GM18867 (cell line): ENCODE results near the gene ZNF750.

Experiments
- ATAC-seq: cut with Tn5 transposase; IDR thresholded peaks from one replicate; pipeline ENCODE4 v1.9.1; 2021; ENCODE audit warnings: mild to moderate bottlenecking, moderate library complexity; ENCODE audit not compliant: unreplicated experiment

Gene ZNF750

DNA sequence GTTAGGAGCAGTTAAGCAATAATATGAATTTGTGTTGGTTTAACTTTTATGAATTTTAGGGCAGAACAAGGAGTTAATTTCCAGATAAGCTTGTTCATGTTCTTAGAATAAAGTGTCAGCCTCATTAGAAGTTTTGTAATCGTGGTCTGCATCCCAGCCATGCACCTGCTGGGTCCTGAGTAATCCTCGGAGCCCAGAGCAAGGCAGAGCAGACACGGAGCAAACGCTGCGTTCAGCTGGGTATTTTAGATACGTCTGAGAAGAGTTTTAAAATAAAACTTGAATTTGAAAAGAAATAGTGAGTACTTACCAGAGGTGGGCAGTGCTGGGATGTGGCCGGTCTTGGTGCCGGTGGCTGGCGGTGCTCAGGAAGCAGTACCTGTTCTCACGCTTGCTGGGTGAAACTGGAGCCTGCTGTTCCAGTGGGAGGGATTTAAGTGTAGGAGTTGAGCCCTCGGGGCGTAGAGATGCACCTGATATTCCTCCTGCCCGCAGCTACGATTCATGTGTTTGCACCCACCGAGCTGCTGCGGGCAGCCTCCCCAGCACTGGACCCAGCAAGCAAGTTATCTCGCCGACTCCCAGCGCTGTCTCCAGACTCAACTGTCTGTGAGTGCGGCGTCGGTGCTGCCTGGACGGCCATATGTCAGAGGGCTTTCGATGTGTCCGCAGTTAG is at the start of gene ZNF750:
TSS of gene ZNF750 (minus strand) at position 406 of the 676 bp plus-strand sequence. CDS start 7,568 bp downstream, outside the sequence.
- ATAC-seq, result no peak

DNA sequence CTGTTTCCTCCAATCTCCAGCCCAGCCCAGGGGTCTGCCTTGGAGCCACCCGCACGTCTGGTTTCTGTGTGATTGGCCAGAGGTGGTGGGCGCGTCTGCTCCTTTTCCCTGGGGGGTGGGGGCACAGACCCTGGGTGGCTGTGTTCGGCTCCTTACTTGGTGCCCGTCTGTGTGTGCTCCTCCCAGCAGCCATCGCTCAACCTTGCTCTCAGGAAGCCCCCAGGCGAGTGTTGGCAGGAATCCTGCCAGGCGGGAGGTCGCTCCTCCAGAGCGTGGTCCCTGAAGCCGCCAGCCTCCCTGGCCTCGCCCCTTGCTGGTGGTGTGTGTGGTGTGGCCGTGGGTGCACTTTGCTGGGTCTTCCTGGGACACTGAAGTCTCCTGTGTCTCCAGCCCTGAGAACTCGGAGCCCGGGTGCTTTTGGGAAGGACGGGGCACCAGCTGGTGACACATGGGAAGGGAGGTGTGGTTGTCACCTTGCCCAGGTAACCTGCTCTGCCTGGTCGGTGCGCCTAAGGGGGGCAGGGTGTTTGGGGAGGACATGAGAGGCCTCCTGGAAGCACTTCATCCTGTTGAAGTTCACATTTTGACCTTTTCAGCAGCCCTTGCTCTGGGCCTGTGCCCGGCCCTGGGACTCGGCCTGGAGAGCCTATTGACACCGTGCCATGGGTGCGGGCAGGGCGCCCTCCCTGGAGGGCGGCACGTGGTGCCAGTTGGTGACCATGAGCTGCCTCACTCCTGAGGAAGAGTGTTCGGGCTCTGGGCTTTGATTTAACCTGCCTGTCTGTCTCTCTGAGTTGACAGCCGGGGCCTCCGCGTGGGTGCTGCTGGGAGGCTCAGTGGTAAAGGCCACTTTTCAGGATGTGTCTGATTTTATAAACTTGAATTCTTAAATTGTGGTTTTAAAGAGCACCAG is 49.0 kb upstream of the ZNF750 start:
- ATAC-seq, result no peak

DNA sequence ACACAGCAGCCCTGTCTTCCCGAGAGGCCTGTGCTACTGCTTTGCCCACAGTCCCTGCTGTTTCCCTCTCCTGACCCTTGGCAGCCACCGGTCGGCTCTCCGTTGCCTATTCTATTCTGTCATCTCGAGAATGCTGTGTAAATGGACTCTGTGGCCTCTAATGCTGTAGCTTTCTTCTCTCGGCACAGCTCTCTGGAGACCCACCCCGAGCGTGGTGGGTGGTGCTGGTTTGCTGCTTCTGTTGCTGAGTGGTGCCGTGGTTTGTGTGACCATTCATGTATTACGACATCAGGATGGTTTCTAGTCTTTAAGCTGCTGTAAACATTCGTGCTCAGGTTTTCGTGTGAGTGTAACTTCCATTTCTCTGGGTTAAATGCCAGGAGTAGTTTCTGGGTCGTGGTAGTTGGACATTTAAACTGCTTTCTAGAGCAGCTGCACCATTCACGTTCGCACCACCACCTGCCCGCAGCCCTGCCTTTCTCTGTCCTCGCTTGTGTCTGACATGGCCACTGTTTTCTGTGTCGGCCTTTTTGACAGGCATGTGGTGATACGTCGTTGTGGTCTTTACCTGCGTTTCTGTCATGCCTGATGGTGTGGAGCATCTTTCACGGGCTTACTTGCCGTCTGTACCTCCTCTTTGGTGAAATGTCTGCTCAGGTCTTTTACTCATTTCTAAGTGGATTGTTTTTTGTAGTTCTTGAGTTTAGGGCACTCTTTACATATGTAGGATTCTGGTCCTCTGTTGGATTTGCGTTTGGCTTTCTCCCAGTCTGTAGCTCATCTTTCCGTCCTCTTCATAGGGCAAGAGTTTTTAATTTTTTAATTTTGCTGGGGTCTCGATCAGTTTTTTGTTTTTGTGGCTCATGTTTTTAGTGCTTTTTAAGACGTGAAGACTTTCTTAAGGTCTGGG is 47.7 kb upstream of the ZNF750 start:
- no peak for ATAC-seq

DNA sequence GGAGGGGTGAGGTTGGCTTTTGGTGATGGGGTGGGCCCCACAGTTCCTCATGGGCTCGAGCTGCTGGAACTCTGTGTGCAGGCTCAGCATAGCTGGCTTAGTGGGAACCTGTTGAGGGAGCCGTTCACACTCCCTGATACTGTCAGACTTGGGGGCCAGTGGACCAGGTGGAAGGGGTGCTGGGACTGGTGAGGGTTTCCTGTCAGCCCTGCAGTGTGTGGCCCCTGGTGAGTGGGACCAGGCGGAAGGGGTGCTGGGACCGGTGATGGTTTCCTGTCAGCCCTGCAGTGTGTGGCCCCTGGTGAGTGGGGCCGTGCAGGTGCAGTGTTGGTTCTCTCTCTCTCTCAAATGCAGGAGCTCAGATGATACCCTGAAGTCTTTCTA is 45.1 kb upstream of the ZNF750 start:
- ATAC-seq, result no peak

DNA sequence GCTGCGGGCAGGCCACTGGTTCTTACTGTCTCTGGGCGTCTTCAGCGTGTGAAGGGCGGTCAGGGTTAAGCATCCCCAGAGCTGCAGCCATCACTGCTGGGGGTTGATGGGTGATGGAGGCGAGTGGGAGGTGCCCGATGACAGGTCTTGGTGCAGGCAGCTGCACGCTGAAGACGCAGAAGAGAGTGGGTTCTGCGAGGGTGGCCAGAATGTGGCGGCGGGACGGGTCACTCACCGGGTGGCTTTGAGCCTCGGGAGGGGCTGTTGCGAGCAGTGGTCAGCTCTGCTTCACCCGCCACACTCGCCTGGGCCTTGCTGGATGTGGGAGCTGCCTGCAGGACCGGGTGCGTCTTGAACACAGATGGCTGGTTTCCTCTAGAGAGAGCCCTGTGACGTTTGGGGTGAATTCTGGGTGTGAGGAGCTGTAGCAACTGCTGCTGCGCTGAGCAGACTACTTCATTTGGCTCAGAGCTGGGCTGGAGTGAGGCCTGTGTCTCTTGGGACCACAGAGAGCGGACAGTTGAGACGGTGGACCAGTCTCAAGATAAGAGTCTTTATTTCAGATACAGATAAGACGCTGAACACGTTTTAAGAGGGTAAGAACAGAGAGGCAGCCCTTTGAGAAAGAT is 44.6 kb upstream of the ZNF750 start:
- no peak for ATAC-seq

DNA sequence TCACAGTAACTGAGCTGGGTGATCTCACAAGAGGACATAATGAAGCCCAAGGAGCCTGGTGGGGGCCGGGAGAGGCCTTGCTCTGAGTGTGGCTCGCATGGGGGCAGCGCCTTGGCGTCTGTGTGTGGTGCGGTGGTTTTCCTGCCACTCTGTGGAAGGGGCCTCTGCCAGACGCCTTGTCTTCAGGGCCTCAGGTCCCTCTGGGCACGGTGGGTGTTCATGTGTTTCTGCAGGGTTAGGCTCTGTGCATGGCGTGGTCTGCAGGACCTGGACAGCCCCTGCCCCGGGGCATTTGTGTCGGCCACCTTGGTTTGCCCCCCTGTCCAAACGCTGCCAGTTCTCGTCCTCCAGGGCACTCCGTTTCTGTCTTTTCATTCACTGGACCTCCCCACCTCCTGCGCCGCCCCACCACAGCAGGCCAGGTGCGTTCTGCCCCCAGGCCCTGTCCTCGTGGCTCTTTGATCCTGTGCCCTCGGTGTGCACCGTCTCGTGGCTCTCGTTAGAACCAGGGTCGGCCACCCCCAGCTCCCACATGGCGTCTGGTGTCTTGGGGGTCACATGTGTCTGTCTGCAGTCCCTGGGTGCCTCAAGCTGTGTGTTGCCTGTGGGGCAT is 43.7 kb upstream of the ZNF750 start:
- ATAC-seq, result no peak

DNA sequence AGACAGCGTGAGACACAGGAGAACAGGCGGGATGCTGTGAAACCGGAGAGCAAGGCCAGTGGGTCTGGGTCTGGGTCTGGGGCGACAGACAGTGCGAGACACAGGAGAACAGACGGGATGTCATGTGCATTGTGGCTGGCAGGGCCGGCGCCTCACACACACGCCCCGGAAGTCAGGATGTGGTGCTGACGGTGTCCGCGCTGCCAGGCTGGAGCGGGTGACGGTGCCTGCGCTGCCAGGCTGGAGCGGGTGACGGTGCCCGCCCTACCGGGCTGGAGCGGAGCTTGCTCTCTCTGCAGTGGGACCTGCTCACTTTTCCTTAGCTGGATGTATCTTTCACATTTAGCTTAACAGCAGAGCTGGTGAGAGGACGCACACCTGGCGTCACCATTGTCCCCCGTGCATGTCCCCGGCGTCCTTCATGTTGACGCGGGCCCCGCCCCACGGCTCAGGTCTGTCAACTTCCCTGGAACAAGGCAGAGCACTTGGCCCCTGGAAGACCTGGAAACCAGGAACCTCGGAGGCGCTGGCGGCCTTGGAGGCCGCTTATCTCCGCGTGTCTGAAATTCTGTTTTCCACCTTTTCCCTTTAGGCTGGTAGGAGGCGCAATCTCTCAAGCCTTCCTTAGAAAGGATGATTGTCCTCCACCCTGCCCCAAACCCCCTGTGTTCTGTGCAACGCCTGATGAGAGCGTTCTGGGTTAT is 43.0 kb upstream of the ZNF750 start:
- no peak for ATAC-seq

DNA sequence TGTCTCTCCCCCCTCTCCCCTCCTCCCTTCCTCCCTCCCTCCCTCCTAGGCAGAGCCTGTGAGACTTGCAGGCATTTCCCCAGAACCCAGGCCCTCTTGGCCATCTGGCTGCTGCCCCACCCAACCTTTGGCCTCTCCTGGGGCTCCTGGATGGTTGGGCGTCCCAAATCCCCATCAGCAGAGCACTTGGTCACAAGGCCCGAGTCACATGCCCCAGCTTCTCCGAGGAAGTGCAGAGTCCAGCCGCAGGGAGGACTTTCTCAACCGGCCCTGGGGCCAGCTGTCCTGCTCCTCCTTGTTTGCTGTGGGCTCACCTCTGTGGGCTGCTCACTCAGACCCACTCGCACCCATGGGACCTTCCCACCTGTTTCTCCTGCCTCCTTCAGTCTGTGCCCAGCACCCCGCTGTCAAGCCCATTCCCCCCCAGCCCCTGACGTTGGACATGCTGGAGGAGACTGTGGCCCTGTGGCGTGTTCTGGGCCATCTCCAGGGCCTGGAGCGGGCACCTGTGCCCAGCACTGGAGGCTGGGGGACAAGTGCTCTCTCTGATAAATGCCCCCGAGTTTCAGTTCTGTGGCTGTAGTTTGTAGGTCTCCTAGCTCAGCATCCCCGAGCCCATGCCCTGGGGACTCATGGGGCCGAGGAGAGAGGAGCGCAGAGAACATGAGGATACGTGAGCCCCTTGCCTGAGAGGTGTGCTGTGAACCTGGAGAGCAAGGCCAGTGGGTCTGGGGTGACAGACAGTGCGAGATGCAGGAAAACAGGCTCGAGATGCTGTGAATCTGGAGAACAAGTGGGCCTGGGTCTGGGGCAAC is 42.3 kb upstream of the ZNF750 start:
- no peak for ATAC-seq

DNA sequence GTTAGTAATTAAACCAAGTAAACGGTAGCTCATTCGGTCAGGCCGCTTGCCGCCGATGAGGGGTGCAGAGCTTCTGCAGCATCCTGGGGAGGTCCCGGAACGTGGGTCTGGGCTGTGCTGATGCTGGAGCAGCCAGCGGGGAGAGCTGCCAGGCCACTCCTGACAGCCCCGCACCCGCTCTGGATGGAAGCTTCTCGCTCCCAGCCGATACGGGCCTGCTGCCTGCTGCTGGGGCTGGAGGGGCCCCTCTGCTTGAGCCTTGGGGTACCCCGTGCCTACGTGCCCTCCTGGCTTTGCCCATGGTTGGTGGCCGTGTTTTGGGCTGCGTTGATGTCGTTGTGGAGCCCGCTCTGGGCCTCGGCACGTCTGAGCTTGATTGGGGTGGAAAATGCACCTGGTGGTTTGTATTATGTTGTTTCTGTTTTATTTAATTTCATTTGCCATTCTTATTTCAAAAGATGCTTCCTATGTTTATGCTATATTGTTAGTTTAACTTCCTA is 41.6 kb upstream of the ZNF750 start:
- ATAC-seq, result no peak

DNA sequence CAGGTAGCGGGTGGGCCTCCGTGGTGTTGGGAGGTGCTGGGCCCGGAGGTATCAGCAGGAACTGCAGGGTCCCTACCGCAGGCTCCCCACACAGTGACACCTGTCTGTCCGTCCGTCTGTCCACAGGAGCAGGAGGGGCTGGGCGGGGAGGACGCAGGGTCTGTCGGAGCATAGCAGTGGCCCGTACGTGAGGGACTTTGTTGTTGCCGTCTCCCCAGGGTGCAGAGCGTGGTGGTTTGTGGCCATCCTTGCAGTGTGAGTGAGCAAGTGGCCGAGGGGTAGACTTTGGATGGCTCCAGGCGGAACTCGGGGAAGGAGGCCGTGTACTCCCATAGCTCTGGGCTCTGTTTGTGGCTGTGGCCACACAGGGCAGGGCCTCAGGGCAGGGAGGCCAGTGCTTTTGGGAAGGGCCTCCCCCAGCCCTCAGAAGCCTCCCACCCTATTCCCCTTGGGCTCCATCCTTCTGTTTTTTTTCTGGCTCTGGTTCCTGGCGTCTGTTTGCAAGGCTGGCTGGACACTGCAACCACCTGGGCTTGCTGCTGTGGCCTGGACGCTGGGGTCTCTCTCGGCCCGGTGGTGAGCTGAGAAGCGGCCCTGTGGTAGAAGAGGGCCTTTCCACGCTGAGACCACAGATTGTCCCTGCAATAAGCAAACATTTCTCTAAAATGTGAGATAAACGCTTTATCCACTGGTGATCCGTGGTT is 41.0 kb upstream of the ZNF750 start:
- no peak for ATAC-seq

DNA sequence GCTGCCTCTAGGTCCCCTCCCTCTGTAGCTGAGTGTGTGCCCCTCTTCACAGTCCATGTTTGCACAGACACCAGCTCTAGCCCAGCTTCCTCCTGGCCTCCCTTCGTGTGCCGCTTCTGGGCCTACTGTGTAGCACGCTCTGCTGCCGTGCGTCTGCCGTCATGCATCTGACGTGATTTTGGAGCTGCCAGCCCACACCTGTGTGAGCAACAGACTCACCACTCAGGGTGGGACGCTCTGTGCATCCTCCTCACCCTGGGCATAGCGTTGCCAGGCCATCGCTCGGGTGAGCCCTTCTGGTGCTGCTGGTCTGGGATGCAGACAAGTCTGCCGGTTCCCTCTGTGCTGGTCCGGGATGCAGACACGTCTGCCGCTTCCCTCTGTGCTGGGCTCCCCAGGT is 39.4 kb upstream of the ZNF750 start:
- no peak for ATAC-seq

DNA sequence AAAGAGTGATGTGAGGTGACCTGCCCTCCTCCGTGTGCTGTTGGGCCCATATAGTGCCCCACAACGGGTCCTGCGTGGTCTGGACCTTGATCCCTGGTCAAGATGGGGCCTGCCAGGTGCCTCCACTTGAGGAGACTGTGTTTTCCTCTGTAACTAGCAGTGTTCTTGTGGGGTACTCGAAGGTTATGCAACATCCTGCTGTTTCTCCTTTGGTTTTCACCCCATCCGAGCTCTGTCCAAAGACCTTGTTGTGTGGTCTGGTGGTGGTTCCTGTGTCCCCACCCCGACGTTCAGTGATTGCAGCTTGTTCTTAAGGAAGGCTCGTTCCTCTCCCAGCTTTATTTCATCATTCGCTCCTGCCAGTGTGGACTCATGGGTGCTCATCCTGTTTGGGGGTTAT is 38.7 kb upstream of the ZNF750 start:
- no peak for ATAC-seq

DNA sequence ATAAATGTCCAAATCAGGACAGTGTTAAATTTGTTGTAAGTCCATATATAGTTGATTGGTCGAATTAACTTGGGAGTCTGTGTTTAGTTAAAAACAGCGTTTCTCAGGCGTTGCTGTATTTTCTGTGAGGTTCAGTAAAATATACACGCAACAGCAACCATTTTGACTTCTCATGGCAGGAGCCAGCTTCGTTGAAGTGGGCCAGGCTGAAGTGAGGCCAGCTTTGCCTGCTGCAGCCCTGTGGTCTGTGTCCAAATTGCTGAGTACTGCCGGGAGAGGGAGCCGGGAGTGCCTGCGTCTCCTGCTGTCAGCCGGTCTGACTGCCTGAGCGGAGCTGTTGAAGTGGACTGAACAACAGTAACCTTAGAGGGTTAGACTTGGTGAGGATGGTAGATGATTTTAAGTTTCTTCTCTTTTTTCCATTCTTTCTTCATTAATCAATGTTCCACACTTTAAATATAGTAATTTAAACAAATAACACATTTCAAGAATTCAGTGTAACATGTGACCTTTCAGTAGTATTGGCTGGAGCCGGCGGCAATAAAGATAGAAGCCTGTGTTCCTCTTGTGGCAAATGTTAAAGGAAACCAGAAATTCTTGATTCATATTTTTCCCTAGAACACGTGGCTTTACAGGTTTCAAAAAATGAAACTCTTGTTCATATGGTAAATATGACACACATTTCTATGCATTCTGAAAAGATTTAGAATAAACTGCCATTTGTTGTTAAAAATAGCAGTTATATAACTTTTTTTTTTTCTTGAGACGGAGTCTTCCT is 37.0 kb upstream of the ZNF750 start:
- ATAC-seq, result no peak

DNA sequence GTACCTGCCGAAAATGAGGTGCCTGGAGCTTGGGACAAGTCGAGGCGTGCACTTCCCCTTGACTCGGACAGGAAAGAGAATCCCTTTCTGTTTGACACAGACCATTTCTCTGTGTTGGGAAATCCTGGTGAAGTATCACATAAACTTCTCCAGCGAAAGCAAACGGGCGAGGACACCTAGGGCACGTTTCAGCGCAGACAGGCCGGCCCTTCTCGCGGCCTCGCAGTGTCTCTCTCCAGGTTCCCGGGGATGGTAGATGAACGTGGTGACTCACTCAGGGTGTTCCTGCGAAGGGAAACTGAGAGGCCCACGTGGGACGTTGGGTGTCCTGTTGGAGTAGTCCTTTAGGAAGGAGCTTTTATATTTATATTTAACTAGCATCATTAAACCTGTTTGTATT is 36.3 kb upstream of the ZNF750 start:
- ATAC-seq, result no peak

DNA sequence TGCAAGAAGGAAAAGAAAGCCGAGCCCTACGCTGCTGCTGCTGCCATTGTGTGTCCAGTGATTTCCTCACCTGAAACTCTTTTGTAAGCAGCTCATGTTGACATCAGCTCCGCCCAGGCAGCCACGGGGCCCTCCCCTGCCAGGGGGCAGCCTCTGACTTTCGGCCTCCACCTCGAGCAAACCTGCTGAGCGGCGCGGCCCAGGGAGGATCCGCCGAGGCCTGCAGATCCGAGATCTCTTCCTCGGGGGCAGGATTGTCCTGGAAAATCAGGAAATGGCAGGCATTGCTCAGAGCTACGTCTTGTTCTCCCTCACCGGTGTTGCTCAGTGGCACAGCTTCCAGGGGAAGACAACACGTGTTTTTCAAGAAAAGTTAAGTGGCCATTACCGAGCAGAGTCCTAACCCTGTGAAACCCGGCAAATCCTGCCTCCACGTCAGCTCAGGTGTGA is 35.6 kb upstream of the ZNF750 start:
- ATAC-seq, result no peak

DNA sequence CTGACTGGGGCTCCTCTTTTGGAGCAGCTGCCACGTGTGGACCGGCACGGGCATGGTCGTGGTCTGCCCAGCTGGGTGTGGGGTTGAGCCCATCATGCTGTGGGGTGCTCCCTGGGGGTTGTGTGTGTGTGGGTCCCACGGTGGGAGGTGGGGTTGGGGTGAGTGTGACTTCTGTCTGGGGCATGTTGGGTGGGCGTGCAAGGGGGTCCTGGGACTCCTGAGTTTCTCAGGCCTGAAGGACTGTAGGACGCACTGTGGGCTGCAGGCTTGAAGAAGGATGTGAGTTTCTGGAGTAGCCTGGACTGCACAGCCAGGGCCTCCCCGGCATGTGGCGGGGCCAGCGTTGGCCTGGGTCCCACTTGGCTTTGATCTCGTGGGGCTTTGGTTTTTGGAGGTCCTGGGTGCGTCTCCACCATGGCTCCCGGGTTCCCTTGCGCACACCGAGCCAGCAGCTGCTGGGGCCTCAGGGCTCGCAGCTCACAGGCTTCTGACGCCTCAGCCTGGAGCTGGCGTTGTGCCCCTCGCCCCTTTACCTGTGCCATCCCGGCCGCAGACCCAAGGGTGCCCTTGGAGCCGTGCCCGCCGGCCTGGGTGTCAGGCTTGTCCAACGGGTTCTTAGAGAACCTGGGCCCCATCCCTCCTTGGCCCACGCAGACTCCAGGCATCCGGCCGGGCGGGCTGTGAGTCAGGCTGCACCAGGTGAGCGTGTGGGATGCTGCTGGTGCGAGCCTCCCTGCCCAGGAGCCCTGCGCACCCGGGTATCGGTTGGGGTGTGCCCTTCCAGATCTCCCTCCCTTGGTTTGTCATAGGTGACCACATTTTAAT is 34.4 kb upstream of the ZNF750 start:
- ATAC-seq, result no peak
